ENCODE measurements around the gene MEGF11.

MEGF11 gene

DNA sequence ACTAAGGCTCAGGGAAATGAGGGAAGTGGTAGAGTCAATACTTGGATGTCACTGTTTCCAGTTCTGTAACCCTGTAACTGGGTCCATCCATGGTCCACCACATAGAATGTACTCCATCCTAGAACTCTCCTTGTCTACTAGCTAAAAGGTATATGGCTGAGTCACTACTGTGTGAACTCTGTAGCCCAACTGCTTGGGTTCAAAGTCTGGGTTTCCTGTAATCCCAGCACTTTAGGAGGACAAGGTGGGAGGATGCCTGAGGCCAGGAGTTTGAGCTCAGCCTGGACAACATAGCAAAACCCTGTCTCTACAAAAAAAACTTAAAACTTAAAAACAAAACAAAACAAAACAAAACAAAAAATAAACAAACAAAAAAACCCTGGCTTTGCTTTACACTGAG, 34.5 kb upstream of the MEGF11 start:
- no peak for TF ChIP-seq GATA3 (IDR thresholded peaks at IDR 0.05; ENCODE audit: low read depth, low read length)
- no peak for TF ChIP-seq GATA2 (IDR thresholded peaks at IDR 0.05; ENCODE audit: low read depth, low read length)

DNA sequence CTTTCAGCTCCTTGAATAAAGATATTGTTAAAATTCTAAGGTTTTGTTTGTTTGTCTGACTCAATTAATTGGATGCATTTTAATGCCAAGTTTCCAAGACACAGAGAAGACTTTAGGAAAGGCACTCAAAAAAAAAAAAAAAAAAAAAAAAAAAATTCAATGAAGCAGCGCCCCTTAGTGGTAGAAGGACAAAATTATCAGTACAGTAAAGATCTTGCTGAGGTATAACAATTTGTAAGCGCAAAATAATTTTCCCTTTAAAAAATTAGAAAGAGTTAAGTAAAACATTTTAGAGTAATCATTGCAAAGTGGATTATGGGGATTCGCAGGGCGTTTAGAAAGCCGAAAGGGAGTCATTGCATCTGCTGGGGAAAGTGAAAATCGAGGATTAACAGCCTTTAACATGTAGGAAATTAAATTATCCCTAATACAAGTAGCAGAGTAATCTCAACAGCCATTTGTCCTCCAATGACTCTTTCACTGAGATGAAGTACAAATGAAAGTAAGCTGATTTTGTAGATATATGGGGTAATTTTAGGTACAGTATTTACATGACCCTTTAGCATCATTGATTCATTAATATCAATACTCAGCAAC, 34.0 kb upstream of the MEGF11 start:
- TF ChIP-seq GATA3 (IDR thresholded peaks at IDR 0.05; ENCODE audit: low read depth, low read length) (no peak), GATA2 (IDR thresholded peaks at IDR 0.05; ENCODE audit: low read depth, low read length) (no peak)

DNA sequence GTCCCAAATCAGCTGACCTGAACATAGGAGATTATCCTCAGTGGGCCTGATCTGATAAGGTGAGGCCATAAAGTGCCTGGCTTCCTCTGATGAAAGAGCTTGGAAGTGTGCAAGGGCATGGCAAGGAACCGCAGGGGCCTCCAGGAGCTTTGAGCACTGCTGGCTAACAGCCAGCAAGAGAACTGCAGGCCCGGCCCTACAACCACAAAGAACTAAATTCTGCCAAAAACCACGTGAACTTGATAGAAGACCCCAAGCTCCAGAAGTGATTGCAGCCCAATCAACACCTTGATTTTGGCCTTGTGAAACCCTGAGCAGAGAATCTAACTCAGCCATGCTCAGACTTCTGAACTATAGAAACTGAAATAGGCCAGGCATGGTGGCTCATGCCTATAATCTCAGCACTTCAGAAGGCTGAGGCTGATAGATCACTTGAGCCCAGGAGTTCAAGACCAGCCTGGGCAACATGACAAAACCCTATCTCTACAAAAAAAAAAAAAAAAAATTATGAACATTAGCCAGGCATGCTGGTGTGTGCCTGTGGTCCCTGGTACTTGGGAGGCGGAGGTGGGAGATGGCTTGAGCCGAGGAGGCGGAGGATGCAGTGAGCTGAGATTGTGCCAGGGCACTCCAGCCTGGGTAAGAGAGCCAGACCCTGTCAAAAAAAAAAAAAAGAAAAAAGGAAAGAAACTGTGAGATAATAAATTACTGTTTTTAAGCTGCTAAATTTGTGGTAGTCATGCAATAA, 32.2 kb upstream of the MEGF11 start:
- TF ChIP-seq GATA3 (IDR thresholded peaks at IDR 0.05; ENCODE audit: low read depth, low read length) (no peak), GATA2 (IDR thresholded peaks at IDR 0.05; ENCODE audit: low read depth, low read length) (no peak)

DNA sequence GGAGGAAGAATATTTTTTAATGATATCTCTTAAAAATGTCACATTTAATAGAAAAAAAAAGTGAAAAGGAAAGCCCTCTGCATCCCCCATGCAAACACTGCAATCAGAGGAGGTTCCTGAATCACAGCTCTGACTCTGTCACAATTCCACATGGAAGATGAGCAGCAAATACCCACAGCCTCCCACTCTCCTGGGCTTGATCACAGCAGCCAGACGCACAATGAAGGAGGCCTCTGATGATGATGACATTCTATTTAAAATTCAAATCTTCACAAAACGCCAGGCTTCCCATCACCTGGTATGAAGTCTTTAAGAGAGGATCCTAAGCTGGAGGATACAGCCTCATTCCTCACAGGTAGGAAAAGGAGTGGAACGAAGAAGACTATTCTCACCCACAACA, 30.7 kb upstream of the MEGF11 start:
- TF ChIP-seq GATA3 (IDR thresholded peaks at IDR 0.05; ENCODE audit: low read depth, low read length) (no peak), GATA2 (IDR thresholded peaks at IDR 0.05; ENCODE audit: low read depth, low read length) (no peak)

DNA sequence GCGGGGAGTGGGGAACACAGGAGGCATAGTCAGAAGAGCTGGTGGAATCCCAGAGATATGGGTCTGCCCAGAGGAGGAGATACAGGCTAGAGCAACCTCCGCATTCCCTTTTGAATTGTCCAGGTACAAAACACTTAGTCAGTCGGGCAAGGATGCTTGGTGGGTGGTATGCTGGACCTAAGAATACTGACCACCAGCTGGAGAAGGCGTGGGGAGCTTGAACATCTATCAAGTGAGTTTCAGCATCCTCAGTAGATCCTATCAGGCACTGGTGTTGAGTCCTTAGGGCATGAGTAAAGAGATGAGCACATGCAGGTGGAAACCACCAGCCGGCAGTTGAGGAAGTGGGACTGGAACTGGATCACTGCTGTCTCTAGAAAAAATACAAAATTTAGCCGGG, 25.1 kb upstream of the MEGF11 start:
- TF ChIP-seq GATA2 (IDR thresholded peaks at IDR 0.05; ENCODE audit: low read depth, low read length), result no peak
- no peak for TF ChIP-seq GATA3 (IDR thresholded peaks at IDR 0.05; ENCODE audit: low read depth, low read length)

DNA sequence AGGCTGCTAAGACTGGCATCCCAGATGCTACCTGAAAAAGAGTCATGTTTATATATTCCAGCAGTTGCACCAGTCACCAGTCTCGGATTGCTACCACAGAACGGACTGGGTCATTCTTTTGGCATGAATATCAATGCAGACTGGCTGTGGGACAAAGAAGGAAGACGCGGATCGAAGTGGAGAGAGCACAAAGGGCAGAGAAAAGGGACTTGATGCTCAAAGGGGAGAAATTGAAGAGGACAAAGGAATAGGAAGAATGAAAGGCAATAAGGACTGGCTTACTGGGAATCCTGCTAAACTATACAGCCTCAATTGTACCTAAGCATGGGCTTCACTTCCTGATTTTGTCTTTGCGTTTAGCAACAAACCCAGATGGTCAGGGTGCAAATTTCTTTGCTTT, 24.5 kb upstream of the MEGF11 start:
- TF ChIP-seq GATA2 (IDR thresholded peaks at IDR 0.05; ENCODE audit: low read depth, low read length) (no peak), GATA3 (IDR thresholded peaks at IDR 0.05; ENCODE audit: low read depth, low read length) (no peak)

DNA sequence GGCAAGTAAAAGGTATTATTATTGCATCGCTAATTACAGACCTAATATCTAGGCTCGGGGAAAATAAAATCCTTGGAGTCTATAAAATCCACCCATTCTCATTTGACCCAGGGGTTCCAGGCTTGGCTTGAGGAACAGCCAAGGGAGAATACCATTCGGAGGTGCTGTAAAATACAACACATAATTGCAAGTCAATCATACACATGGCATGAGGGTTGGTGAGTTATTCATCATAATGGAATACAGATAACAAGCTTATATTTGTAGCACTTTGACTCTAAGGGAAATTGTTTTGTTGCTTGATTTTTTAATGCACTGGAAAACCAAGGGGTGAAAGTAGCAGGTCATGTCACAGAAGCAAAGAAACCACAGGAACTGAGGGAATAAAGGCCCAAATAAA, 23.0 kb upstream of the MEGF11 start:
- TF ChIP-seq GATA2 (IDR thresholded peaks at IDR 0.05; ENCODE audit: low read depth, low read length) (no peak), GATA3 (IDR thresholded peaks at IDR 0.05; ENCODE audit: low read depth, low read length) (no peak)

DNA sequence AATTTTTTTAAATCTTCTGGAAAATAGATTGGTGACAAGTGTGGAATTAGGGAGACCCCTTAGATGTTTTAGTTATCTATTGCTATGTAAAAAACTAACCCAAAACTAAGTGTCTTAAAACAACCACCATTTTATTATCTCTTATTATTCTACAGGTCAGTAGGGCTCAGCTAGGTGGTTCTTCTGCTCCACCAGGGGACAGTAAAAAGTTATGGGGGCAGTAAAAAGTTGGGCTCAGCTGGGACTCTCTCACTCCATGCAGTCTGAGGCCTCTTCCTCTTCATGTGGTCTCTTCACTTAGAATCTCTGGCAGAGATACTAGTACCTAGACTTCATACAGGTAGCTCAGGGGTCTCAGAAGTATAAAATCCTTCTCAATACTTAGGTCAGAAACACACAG, 21.8 kb upstream of the MEGF11 start:
- no peak for TF ChIP-seq GATA2 (IDR thresholded peaks at IDR 0.05; ENCODE audit: low read depth, low read length)
- no peak for TF ChIP-seq GATA3 (IDR thresholded peaks at IDR 0.05; ENCODE audit: low read depth, low read length)

DNA sequence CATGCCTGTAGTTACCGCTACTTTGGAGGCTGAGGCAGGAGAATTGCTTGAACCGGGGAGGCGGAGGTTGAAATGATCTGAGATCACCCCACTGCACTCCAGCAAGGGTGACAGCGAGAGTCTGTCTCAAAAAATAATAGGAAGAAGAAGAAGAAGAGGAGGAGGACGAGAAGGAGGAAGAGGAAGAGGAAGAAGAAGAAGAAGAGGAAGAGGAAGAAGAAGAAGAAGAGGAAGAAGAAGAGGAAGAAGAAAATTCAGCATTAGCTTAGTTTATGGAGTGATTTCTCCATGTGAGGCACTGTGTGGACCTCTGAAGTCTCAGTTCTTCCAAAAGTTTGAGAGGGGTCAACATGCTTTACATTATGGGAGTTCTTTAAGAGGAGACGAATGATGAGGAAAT, 17.4 kb upstream of the MEGF11 start:
- no peak for TF ChIP-seq GATA2 (IDR thresholded peaks at IDR 0.05; ENCODE audit: low read depth, low read length)
- TF ChIP-seq GATA3 (IDR thresholded peaks at IDR 0.05; ENCODE audit: low read depth, low read length), result no peak

DNA sequence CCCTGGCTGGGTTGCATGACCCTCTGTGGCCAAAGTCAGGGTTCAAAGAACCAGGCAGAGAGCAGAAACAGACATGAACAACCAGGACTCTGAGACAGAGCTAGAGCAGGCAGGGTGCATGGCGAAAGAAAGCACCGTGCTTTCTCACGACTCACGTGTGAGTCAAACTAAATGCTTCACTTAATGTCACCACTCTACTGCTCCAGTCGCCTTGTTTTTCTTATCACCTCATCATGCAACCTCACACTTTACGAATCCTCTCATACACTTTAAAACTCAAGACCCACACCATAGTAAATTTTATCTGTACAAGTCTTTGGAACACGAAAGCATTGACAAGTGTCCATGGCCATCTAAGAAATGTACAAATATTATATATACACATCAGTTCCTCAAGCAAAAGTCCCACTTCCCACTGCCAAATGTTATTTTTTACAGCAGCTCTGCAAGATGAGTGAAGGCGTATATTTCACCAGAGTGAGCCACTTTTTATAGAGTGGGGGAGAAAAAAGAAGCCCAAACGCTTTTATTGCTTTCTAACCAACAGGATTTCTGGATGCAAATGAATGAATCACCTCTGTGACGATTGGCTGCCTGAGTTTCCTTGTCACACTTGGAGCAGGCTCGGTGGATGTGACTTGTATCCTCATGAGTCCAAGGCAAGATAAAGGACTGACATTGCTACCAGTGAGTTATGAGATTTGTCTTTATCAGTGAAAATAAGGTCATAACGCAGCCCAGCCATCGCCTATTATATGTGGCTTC, 16.0 kb upstream of the MEGF11 start:
- TF ChIP-seq GATA3 (IDR thresholded peaks at IDR 0.05; ENCODE audit: low read depth, low read length) (no peak), GATA2 (IDR thresholded peaks at IDR 0.05; ENCODE audit: low read depth, low read length) (no peak)

DNA sequence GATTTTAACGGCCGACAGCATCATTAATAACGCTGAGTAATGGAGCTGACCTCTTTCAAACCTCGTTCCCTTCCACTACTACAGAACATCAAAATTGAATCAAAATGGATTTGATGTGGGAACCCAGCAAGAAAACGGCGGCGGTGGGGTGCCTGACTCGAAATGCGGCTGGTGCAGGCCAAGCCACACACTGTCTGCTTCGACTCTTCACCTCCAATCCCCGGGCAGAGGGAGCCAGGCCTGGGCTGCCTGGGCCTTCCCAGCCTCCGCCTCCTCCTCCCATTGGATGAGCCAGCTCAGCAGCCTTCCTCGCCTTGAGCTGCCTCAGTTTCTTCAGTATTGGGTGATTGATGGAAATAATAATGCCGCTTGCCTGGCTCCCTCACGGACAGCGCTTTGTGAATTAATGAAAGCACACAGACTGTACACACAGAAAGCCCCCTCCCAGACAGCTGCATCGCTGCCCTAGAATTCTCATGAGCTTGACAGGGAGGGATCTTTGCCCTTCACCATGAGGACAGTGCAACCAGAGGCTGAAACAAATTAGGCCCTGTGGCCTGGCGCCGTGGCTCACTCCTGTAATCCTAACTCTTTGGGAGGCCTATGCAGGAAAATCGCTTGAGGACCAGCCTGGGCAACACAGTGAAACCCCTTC, 11.4 kb upstream of the MEGF11 start:
- no peak for TF ChIP-seq GATA3 (IDR thresholded peaks at IDR 0.05; ENCODE audit: low read depth, low read length)
- TF ChIP-seq GATA2 (IDR thresholded peaks at IDR 0.05; ENCODE audit: low read depth, low read length), result no peak

DNA sequence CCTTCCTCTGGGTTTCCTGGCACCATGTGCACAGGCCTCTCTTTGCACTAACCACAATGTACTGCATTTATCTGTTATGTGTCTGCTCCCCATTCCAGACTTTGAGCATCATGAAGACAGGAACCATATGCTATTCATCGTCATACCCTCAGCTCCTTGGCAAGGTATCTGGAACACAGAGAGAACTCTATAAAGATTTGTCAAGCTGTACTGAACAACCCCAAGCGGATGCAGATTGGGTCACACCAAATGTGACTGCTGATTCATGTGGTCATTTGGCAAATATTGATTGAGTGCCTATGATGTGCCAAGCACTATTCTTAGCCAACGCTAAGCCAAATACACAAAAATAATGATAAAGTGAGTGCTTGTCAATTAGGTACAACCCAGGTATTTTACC, 7.5 kb upstream of the MEGF11 start:
- no peak for TF ChIP-seq GATA2 (IDR thresholded peaks at IDR 0.05; ENCODE audit: low read depth, low read length)
- TF ChIP-seq GATA3 (IDR thresholded peaks at IDR 0.05; ENCODE audit: low read depth, low read length), result no peak

DNA sequence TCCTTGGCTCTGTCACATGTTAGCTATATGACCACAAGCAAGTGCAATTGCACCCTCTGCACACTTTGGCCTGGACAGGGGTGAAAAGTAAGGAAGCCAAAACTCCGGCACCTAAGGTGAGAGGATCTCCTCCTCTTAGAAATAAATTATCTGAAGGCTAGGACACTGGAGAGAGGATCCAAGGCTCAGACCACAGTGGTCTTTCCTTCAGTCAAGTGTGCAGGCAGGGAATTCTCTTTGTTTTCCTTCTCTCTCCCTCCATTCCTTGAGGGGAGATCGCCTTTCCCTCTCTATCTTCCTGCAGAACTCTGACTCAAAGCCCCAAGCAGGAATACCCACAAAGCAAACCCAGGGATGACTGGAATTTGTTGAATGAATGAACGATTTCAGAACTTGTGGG, 3.1 kb upstream of the MEGF11 start:
- TF ChIP-seq GATA2 (IDR thresholded peaks at IDR 0.05; ENCODE audit: low read depth, low read length) (no peak), GATA3 (IDR thresholded peaks at IDR 0.05; ENCODE audit: low read depth, low read length) (no peak)

DNA sequence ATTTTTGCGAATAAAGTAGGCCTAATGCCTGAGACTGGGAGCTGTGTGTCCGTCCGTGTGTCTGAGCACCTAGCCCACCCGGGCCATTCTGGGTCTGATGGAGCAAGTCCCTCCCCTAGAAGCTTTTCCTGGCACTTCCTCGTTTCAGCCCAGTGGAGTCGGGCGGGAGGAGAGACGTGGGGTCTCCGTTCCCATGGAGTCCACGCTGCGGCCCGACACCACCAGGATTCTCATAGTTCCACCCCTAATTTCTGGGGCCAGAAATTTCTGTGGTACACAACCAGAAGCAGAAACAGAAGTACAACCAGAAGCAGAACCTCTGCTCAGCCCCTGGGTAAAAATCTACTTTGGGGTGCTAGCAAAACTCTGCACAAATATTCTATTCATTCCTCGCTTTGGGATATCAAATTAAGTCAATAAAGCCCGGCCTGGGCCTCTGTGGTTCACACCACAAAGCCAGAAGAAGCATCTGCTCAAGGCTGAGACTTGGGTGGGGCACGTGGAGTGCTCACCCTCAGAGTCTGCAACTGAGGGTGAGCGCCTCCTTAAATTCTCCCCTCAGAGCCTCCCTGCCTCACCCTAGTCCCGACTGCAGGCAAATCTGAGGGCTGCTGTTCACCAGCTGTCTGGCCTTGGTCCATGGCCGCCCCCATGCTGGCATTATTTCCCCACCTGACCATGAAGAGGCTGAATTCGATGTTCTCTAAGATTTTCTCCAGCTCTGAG, 1.6 kb upstream of the MEGF11 start:
- TF ChIP-seq GATA2 (IDR thresholded peaks at IDR 0.05; ENCODE audit: low read depth, low read length), result no peak
